ENCODE measurements around the gene C7orf33. TPM values are rescaled to one million over a fixed set of nuclear protein-coding genes. Genes with fewer than 3 reads are reported as not detected.

Gene C7orf33
- total RNA-seq, 2 experiments from 2014 or later = not detected

GRCh38 chr7:148652773-148653172 lies 62.2 kb downstream of the C7orf33 start:
- Histone ChIP-seq H3K4me1 (ENCODE audit: insufficient read depth, low read length, poor library complexity, severe bottlenecking) (no peaks in the 10 kb centered on the region), H2AFZ (ENCODE audit: low read length) (no peak overlapping the region), H3K9me3 (ENCODE audit: low read length) (no peaks in the 10 kb centered on the region), H4K20me1 (ENCODE audit: insufficient read depth, low read length) (no peaks in the 10 kb centered on the region), H3K9me2 (ENCODE audit: insufficient read depth, low read length) (no peaks in the 10 kb centered on the region), H3K27ac (ENCODE audit: low read depth, low read length, poor library complexity, severe bottlenecking) (no peak overlapping the region), H3K79me2 (ENCODE audit: insufficient read depth, low read depth, low read length) (no peaks in the 10 kb centered on the region), H3K36me3 (ENCODE audit: insufficient read depth, low read length) (no peaks in the 10 kb centered on the region), H3K4me3 (ENCODE audit: low read depth, low read length, poor library complexity, severe bottlenecking) (no peak overlapping the region), H3K4me2 (ENCODE audit: low read length) (no peak overlapping the region)
- no peak for TF ChIP-seq EZH2phosphoT487 (IDR thresholded peaks at IDR 0.05; ENCODE audit: borderline replicate concordance, low read depth, low read length)
- TF ChIP-seq CTCF (conservative IDR thresholded peaks at IDR 0.05; ENCODE audit: low read length) = no peak
- POLR2A ChIA-PET = no interaction called here
- DNase-seq (ENCODE audit: low spot score) = no peak
- BruUV-seq (replicated peaks) = no TSS peak
- CTCF ChIA-PET (ENCODE audit: unreplicated experiment) = no interaction called here
- intact Hi-C loops (cut with micrococcal nuclease; ENCODE audit: unreplicated experiment) = no loop called here

GRCh38 chr7:148657929-148658328 lies 67.4 kb downstream of the C7orf33 start:
- no peaks in the 10 kb centered on the region for H3K9me3 ChIP-seq (ENCODE audit: low read length)
- H2AFZ ChIP-seq (ENCODE audit: low read length) = no peak overlapping the region
- no peak overlapping the region for H3K4me3 ChIP-seq (ENCODE audit: low read depth, low read length, poor library complexity, severe bottlenecking)
- H4K20me1 ChIP-seq (ENCODE audit: insufficient read depth, low read length) = no peaks in the 10 kb centered on the region
- no peak for DNase-seq (ENCODE audit: low spot score)
- CTCF ChIA-PET (ENCODE audit: unreplicated experiment) = no interaction called here
- H3K27ac ChIP-seq (ENCODE audit: low read depth, low read length, poor library complexity, severe bottlenecking) = no peak overlapping the region
- no peak for TF ChIP-seq CTCF (conservative IDR thresholded peaks at IDR 0.05; ENCODE audit: low read length)
- no peak for TF ChIP-seq EZH2phosphoT487 (IDR thresholded peaks at IDR 0.05; ENCODE audit: borderline replicate concordance, low read depth, low read length)
- no peaks in the 10 kb centered on the region for H3K79me2 ChIP-seq (ENCODE audit: insufficient read depth, low read depth, low read length)
- no peaks in the 10 kb centered on the region for H3K36me3 ChIP-seq (ENCODE audit: insufficient read depth, low read length)
- POLR2A ChIA-PET = interaction anchor here (1.2 kb wide), 1 partner anchor 17 kb away, joined by 5 read pairs; no protein-coding TSS in a partner anchor
- H3K4me1 ChIP-seq (ENCODE audit: insufficient read depth, low read length, poor library complexity, severe bottlenecking) = no peaks in the 10 kb centered on the region
- BruUV-seq (replicated peaks) = no TSS peak
- intact Hi-C loops (cut with micrococcal nuclease; ENCODE audit: unreplicated experiment) = no loop called here
- H3K9me2 ChIP-seq (ENCODE audit: insufficient read depth, low read length) = no peaks in the 10 kb centered on the region
- no peak overlapping the region for H3K4me2 ChIP-seq (ENCODE audit: low read length)

- Histone ChIP-seq H3K4me3 (ENCODE audit: low read depth, low read length, poor library complexity, severe bottlenecking) (no peak overlapping the region), H3K27ac (ENCODE audit: low read depth, low read length, poor library complexity, severe bottlenecking) (no peak overlapping the region), H3K4me1 (ENCODE audit: insufficient read depth, low read length, poor library complexity, severe bottlenecking) (no peaks in the 10 kb centered on the region), H3K4me2 (ENCODE audit: low read length) (no peak overlapping the region), H3K9me2 (ENCODE audit: insufficient read depth, low read length) (no peaks in the 10 kb centered on the region), H4K20me1 (ENCODE audit: insufficient read depth, low read length) (no peaks in the 10 kb centered on the region), H3K36me3 (ENCODE audit: insufficient read depth, low read length) (no peaks in the 10 kb centered on the region), H3K79me2 (ENCODE audit: insufficient read depth, low read depth, low read length) (no peaks in the 10 kb centered on the region), H3K9me3 (ENCODE audit: low read length) (no peaks in the 10 kb centered on the region), H2AFZ (ENCODE audit: low read length) (no peak overlapping the region)
- no TSS peak for BruUV-seq (replicated peaks)
- intact Hi-C loops (cut with micrococcal nuclease; ENCODE audit: unreplicated experiment) = no loop called here
- no peak for DNase-seq (ENCODE audit: low spot score)
- ChIA-PET POLR2A (no interaction called here), CTCF (ENCODE audit: unreplicated experiment) (no interaction called here)
- no peak for TF ChIP-seq CTCF (conservative IDR thresholded peaks at IDR 0.05; ENCODE audit: low read length)
- TF ChIP-seq EZH2phosphoT487 (IDR thresholded peaks at IDR 0.05; ENCODE audit: borderline replicate concordance, low read depth, low read length) = no peak
Observed at GRCh38 chr7:148661471-148661870, 70.9 kb downstream of the C7orf33 start.
